ENCODE measurements around the gene ALG12.

Gene ALG12

DNA sequence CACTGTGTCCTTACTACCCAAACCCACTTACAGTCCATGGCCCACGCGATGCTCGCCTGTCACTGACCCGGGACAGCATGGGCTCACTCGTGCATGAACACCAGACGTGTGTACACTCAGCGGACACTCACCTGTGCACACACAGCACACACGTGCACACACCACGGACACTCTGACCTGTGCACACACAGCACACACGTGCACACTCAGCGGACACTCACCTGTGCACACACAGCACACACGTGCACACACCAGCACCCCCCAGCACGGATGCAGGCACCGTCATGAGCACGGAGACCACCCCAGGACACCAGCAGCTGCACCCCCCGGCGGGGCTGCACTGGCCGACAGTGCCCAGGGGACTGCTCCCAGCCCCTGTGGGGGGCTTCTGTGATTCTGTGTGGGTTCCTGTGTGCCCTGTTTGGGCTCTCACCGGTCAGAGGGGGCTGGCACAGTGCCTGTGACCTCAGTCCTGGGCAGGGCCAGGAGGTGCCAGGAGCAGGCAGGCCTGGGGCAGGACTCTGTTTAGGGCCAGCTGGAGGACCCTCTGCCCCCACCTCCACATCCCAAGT lies 20.4 kb upstream of the ALG12 start:
- no peak for TF ChIP-seq CTCF (IDR thresholded peaks at IDR 0.05; ENCODE audit: low read depth, low read length, missing control alignments)

DNA sequence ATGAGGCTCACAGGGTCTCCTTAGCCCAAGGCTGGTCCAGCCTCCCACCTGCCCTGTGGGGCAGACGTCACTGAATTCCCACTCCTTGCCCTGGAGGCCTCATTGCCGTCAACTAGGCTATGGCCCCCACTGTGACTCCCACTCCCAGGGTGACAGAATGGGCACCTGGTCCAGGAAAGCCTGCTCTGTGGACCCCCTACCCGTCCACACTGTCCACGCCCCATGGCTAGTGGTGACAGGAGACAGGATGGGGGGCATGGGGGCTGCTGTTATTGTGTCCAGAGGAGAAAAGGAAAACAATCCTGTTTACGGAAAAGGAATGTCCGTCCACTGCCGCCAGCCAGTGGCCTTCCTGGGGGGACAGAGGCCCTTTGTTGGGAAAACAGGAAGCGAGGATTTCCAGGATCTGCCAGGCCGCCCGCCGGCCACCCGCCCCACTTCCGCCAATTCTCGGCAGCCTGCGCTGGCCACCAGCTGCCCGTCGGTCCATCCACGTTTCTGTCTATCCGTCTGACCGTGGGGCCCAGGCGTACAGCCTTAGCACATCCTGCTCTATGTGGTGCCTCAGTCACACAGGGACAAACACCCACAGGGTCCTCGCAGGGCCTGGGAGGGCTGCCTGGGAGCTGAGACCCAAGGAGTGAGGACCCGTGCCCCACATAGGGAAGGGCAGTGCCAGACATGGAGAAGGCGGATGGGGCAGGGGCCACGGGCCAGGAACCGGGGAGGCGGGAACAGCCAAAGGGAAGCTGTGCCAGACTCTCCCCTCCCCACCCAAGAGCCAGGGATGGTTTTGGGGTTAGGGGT lies 19.7 kb upstream of the ALG12 start:
- DNase-seq: no peak
- in situ Hi-C loops (cut with HindIII; ENCODE audit: low pct_ligation_motif_present, low sequenced_read_pairs): no loop called here
- no peaks in the 10 kb centered on the region for H3K36me3 ChIP-seq (replicated peaks)
- no peak for TF ChIP-seq CTCF (IDR thresholded peaks at IDR 0.05; ENCODE audit: low read depth, low read length, missing control alignments)
- no peak overlapping the region for H3K4me3 ChIP-seq (ENCODE audit: low read depth, low read length)
- no peaks in the 10 kb centered on the region for H3K27me3 ChIP-seq (replicated peaks)
- no peak overlapping the region for H3K27ac ChIP-seq

More for the DNA sequence above, 20.4 kb upstream of the ALG12 start:
- H3K27ac ChIP-seq: no peak overlapping the region
- no peaks in the 10 kb centered on the region for H3K36me3 ChIP-seq (replicated peaks)
- no peak overlapping the region for H3K4me3 ChIP-seq (ENCODE audit: low read depth, low read length)
- H3K27me3 ChIP-seq (replicated peaks): no peaks in the 10 kb centered on the region
- in situ Hi-C loops (cut with HindIII; ENCODE audit: low pct_ligation_motif_present, low sequenced_read_pairs): no loop called here
- DNase-seq: no peak

- Histone ChIP-seq H3K4me3 (ENCODE audit: low read depth, low read length) (no peak overlapping the region), H3K36me3 (replicated peaks) (no peaks in the 10 kb centered on the region), H3K27me3 (replicated peaks) (no peaks in the 10 kb centered on the region), H3K27ac (no peak overlapping the region)
- DNase-seq: no peak
- in situ Hi-C loops (cut with HindIII; ENCODE audit: low pct_ligation_motif_present, low sequenced_read_pairs): no loop called here
- TF ChIP-seq CTCF (IDR thresholded peaks at IDR 0.05; ENCODE audit: low read depth, low read length, missing control alignments): no peak
Observed at GRCh38 chr22:49936973-49937757, 18.9 kb upstream of the ALG12 start.

DNA sequence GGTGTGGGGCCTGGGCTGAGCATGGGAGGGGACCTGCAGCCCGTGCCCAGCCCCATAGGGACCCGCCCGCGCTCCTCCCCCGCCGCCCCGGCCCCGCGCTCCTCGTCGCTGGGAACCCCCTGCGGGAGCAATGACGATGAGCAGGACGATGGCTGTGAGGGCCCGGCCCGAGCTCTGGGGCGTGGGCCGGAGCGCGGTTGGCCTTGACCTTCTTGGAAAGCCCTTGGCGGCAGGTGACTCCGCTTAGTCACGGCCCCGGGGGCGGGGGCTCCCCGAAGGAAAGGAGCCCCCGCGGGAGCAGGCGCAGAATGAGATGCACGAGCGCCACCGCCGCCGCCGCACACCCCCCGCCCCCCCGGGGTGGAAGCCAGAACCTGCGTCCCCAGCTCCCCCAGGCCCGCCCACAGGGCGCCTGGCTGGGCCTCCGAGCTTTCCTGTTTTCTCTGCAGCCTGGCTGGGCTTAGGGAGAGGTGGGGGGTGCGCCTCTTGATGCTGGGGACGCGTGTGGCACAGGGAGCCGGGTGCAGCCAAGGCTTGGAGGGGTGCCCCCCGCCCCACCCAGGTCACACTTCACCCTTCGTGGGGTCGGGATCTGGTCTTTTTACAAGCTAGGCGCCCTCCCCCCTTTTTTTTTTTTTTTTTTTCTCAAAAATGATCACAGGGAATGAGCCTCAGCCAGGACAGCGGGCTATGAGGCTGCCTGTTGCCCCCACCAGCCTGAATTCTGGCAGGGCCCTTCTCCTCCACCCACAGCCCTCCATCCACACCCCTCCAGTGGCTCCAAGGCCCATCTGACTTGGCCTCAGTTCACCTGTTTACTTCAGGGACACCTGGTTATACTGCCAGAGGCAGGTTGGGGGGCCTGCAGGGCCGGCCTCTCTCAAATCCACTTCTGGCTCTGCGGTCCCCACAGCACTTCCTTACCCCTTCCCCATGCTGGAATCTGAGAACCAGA lies 18.1 kb upstream of the ALG12 start:
- Histone ChIP-seq H3K36me3 (replicated peaks) (no peaks in the 10 kb centered on the region), H3K27ac (no peak overlapping the region), H3K4me3 (ENCODE audit: low read depth, low read length) (peak overlapping the region; percentile 5), H3K27me3 (replicated peaks) (no peaks in the 10 kb centered on the region)
- peak; percentile 52 for DNase-seq
- TF ChIP-seq CTCF (IDR thresholded peaks at IDR 0.05; ENCODE audit: low read depth, low read length, missing control alignments): no peak
- in situ Hi-C loops (cut with HindIII; ENCODE audit: low pct_ligation_motif_present, low sequenced_read_pairs): no loop called here

- DNase-seq: no peak
- Histone ChIP-seq H3K27me3 (replicated peaks) (no peaks in the 10 kb centered on the region), H3K27ac (no peak overlapping the region), H3K36me3 (replicated peaks) (no peaks in the 10 kb centered on the region), H3K4me3 (ENCODE audit: low read depth, low read length) (no peak overlapping the region)
- in situ Hi-C loops (cut with HindIII; ENCODE audit: low pct_ligation_motif_present, low sequenced_read_pairs): no loop called here
- TF ChIP-seq CTCF (IDR thresholded peaks at IDR 0.05; ENCODE audit: low read depth, low read length, missing control alignments): no peak
Observed at GRCh38 chr22:49935561-49935960, 17.3 kb upstream of the ALG12 start.
